AML-193 (cell line): ENCODE data around the gene SELENOW.
"Not testable (repeated sequence)": the region's sequence is repeated elsewhere in the genome, so short reads cannot be mapped to it uniquely, and the experiment has no call there.

Source experiments
- DNase-seq, 2 experiments: peaks; one replicate each; lab custom pipeline; 2025; lab: John Stamatoyannopoulos, UW

Gene SELENOW

DNA sequence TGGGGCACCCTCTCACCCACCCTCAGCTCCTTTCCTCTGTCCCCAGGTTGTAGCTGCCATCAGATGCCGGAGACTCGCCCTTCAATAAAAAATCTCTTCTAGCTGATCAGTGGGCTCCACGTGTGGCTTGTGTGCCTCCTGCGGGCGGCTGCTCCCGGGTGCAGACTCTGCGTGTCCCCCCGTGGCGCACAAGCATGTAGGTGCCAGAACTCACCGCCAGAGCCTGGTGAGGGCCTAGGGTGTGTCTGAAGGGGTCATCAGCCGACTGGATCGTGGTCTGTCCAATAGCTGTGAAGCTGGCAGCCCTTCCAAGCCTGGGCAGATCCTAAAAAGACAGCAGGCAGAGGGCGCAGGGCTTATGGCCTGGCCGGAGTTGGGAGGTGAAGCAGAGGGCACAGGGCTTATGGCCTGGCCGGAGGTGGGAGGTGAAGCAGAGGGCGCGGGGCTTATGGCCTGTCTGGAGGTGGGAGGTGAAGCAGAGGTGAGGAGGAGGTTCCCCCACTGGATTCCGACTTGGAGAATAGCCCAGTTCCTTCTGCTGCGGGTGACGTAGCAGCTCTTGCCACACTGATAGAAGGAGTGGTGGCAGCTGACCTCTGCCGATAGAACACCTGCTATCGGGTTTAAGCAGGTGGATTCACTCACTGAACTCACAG lies 21.4 kb upstream of the SELENOW start:
- DNase-seq, result no peak

DNA sequence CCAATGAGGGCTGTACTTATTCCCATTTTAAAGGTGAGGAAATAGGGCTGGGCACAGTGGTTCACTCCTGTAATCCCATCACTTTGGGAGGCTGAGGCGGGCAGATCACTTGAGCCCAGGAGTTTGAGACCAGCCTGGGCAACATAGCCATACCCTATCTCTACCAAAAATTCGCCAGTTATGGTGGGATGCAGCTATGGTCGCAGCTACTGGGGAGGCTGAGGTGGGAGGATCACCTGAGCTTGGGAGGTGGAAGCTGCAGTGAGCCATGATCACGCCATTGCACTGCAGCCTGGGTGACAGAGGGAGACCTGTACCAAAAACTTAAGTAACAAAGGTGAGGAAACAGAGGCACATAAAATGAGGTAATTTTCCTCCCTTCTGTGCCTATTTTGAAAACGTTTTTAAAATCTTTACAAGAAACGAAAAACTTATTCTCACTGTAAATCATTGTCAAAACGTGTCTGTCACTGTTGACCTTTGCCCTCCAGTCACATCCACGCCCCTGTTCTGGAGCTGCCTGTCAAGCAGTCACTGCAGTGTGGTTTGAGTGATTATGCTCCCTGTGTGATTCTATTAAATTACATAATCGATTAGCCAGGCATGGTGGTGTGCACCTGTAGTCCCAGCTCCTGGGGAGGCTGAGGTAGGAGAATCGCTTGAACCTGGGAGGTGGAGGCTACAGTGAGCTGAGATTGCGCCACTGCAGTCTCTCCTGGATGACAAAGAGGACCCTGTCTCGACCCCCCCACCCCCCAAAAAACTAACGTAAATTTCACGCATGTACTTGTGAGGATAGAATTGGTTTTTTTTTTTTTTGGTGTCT lies 20.7 kb upstream of the SELENOW start:
- DNase-seq, result no peak

DNA sequence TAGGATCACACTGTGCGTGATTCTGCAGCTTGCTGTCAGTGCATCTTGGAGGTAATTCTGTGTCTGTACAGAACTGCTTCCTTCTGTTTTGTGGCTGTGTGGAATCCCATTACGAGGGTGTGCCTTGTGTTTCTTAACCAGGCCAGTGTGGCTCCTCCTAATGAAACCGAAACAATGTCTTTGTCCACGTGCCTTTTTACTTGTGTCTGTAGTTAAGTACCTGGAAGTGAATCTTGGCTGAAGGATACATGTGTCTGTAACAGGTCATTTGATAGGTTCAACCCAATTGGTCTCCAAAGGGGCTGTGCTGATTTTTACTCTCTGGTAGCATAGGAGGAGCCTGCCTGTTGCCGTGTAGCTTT lies 20.1 kb upstream of the SELENOW start:
- no peak for DNase-seq

DNA sequence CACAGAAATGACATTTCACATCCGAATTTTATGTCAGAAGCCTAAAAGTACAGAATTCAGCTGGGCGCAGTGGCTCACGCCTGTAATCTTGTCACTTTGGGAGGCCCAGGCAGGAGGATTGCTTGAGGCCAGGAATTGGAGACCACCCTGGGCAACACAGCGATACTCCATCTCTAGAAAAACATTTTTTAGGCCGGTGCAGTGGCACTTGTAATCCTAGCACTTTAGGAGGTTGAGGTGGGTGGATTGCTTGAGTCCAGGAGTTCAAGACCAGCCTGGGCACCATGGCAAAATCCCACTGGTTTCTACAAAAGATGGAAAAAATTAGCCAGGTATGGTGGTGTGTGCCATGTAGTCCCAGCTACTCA lies 17.9 kb upstream of the SELENOW start:
- no peak for DNase-seq

DNA sequence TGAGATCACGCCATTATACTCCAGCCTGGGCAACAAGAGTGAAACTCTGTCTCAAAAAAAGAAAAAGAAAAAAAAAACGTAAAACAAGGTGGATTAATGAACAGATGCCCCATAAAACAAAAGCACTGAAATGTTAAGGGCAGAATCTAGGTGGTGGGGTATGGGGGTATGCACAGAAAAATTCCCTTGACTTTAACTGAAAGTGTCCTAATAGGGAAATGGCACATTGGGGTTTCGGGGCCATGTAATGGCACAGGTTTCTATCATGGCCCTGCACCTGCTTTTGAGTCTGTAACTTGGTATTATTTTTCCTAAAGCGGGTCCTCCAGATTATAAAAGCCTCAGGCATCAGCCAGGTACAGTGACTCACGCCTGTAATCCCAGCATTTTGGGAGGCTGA lies 16.9 kb upstream of the SELENOW start:
- DNase-seq, result no peak

DNA sequence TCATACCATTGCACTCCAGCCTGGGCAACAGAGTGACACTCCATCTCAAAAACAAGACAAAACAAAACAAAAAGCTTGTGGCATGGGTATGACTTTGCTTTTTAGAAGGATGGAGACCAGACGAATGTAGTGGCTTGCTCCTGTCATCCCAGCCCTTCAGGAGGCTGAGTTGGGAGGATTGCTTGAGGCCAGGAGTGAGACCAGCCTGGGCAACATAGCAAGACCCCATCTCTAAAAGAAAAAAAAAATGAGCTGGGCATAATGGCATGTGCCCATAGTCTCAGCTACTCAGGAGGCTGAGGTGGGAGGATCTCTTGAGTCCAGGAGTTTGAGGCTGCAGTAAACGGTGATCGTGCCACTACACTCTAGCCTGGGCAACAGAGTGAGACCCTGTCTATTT lies 16.4 kb upstream of the SELENOW start:
- DNase-seq, result no peak

DNA sequence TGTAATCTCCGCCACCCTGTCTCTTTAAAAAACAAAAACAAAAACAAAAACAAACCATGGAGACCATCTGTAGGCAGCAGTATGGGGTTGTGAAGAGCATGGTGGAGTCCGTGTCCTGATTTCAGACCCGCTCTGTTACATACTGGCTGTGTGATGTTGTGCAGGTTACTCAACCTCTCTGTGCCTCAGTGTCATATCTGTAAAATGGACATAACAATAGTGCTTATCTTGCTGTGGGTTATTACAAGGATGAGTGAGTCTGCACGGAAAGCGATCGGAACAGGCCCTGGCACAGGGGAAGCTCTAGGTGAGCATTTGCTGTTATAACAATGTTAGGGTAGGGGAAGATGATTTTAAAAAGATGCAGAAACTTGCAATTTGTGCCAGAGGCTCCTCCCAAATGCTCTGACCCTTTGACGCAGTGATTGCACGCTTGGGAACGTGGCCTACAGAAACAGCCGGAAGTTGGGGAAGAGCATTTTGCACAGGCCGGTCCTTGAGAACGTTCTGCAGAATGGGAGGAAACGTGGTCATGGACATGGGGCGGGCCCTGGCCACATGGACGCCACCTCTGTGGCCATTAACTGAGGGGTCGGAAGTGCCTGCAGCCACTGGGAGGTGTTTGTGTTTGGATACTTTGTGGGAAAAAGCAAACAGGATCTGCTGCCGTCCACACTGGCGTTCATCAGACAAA lies 15.7 kb upstream of the SELENOW start:
- no peak for DNase-seq

DNA sequence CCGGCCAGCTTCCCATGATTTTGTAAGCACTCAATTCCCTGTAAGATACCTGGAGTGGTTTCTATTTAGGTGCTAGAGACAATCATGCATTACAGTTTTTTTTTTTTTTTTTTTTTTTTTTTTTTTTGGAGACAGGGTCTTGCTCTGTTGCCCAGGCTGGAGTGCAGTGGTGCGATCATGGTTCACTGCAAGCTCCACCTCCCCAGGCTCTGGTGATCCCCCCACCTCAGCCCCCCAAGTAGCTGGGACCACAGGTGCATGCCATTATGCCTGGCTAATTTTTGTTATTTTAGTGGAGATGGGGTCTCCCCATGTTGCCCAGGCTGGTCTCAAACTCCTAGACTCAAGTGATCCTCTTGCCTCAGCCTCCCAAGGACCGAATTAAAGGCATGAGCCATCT lies 13.8 kb upstream of the SELENOW start:
- DNase-seq, result not testable (repeated sequence)

DNA sequence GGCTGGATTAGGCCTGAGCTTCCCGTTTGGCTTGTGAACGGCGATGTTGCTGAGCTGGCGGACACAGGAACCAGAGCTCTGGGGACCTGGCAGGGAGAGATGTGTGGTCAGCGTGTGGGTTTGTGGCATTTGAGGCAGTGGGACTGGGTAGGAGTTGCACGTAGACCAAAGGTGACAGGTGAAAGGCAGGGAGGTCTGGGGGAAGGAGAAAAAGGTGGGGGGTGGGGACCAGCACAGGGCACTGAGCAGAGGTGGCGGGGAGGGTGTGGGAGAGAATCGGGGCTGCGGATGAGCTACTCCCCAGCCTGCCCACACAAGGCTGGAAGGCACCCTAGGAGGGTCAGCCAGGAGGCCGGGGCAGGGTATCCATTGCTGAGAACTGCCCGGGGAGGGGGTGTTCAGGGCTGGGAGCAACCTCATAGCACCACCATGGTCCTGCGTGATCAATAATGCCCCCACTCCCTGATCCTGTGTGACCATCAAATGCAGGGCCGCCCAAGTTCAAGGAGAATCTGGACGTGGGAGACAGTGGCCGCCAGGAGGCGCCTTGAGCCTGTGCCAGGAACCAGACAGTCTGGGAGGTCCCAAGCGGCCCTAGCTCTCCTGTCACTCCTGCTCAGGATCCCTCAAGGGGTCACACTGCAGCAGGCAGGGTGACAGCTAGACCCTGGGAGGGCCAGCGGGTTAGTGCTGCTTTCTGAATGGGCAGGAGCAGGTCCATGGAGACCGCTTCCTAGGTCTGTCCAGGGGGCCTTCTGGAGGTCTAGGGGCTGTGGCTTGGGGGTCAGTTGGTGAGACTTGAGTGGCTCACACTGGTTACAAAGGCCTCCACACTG lies 12.8 kb upstream of the SELENOW start:
- DNase-seq, result peak; percentile 24

DNA sequence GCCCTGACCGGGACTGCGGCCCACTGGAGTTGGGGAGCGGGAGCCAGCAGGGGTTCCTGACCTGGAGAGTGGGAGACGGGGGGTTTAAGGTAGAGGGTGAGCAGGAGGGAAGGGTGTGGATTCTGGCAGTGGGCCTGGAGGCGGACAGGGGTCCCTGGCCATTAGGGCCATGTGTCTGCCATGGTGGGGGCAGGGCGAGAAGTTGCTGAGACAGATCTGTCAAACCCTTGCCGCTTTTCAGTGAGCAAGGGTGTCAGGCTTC lies 12.2 kb upstream of the SELENOW start:
- no peak for DNase-seq

DNA sequence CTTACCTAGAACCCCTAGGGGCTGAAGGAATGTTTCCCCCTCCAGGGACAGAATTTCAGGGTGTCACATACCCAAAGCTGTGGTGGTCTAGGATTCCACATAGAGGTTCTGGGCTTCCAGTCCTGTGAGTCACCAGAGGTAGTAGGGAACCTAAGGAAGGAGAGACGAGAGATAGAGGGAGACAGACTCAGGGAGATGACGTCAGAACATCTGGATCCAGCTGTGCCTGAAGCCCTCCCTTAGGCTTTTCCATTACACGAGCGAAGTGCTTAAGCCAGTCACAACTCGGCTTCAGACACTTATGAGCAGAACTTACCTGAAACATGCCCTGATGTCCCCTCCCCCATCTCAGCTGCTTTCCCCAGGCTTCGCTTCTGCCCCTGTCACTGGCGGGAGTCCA lies 11.8 kb upstream of the SELENOW start:
- no peak for DNase-seq

DNA sequence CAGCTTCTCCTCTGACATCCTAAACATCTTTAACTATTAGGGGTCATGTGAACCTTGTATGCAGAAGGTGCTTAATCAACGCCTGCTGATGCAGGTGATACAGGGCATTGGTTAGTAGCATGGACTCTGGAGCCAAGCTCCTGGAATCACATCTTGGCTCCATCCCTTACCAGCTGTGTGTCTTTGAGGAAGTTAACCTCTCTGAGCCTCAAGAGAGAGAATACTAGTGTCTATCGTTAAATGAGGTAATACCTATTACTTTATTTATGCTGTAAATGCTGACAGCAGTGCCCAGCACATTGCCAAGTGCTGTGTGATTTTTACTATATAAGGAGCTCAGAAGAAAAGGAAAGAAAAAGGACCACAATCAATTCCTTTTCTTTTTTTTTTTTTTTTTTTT lies 11.2 kb upstream of the SELENOW start:
- no peak for DNase-seq

DNA sequence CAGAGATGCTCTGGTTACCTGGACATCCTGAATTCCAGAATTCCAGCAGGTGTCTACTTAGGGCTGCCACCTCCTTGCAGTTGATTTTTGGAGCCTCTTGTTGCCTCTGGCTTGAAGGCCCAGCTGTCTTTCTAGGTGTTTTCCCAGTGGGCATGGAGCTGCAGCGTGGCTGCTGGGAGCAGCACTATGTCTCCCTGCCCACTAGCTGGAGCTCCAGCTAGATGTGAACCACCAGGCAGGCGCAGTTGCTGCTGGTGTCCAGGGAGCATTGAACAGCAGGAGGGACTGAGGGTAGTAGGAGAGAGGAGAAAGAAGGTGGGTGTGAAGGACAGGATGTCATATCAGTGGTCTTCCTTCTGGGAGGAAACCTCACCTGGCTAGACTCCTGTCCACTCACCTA lies 9.9 kb upstream of the SELENOW start:
- no peak for DNase-seq

DNA sequence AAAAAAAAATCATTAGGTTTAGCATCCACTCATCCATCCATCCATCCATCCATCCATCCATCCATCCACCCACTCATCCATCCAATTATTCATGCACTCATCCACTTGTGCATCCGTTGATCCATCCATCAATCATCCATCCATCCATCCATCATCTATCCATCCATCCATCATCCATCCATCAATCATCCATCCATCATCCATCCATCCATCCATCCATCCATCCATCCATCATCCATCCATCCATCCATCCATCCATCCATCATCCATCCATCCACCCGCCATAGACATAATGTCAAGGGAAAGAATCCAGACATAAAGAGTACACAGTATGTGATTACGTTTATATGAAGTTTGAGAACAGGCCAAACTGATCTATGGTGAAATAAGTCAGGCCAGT lies 9.0 kb upstream of the SELENOW start:
- DNase-seq, result no peak

DNA sequence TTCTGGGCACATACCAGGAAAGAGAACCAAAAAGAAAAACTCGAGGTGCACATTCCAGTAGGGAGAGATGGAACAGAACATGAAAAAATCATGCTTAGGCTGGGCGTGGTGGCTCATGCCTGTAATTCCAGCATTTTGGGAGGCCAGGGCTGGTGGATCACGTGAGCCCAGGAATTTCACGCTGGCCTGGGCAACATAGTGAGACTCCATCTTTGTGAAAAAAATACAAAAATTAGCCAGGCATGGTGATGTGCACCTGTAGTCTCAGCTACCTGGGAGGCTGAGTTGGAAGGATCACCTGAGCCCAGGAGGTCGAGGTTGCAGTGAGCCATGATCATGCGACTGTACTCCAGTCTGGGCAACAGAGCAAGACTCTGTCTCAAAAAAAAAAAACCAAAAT lies 7.2 kb upstream of the SELENOW start:
- not testable (repeated sequence) for DNase-seq

DNA sequence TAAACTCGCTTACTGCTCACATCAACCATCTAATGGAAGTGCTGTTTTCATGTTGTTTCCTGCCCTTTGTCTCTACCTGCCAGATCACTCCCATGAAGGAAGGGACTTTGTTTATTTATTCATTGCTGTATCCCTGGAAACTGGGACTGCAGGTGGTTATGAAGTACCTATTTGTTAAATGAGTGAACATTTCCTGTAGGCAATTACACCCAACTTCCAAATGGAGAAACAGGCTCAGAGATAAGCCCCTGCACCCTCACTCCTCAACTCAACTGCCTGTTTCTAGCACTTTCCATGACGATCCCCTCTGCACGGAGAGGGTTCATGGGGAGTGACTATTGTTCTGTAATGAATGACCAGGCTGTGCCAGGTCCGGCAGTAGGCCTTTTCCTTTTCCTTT lies 1.9 kb upstream of the SELENOW start:
- DNase-seq, result no peak

DNA sequence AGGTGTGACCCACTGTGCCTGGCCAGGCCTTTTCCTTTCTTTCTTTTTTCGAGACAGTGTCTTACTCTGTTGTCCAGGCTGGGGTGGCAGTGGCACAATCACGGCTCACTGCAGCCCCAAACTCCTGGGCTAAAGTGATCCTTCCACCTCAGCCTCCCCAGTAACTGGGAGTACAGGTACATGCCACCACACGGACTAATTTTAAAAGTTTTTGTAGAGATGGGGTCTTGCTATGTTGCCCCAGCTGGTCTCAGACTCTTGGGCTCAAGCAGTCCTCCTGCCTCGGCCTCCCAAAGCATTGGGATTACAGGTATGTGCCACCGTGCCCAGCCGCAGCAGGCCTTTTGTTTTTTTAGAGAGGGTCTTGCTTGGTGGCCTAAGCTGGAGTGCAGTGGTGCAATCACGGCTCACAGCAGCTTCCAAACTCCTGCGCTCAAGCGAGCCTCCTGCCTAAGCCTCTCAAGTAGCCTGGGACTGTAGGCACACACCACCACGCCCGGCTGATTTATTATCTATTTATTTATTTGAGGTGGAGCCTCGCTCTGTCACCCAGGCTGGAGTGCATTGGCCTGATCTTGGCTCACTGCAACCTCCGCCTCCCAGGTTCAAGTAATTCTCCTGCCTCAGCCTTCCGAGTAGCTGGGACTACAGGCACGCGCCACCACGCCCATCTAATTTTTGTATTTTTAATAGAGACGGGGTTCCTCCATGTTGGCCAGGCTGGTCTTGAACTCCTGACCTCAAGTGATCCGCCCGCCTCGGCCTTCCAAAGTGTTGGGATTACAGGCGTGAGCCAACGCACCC lies 1.1 kb upstream of the SELENOW start:
- not testable (repeated sequence) for DNase-seq

DNA sequence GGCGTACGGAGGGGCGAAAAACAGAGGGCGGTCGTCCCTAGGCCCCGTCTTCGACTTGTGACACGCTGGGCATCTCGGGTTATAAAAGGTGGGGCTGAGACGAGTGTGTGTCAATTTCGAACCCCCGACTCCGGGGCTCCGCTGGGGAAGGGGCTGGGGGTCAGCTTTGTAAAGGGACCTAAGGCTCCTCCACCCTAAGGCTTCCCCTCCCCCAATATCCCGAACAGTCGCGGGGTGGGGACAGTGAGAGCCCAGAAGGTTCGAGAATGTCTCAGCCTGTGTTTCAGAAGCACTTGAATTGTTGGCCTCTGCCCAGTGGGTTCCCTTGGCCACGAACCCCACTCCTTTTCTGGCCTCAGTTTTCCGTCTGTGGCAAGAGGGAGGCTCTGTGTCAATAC lies 450 bp downstream of the SELENOW start:
- DNase-seq, result no peak

DNA sequence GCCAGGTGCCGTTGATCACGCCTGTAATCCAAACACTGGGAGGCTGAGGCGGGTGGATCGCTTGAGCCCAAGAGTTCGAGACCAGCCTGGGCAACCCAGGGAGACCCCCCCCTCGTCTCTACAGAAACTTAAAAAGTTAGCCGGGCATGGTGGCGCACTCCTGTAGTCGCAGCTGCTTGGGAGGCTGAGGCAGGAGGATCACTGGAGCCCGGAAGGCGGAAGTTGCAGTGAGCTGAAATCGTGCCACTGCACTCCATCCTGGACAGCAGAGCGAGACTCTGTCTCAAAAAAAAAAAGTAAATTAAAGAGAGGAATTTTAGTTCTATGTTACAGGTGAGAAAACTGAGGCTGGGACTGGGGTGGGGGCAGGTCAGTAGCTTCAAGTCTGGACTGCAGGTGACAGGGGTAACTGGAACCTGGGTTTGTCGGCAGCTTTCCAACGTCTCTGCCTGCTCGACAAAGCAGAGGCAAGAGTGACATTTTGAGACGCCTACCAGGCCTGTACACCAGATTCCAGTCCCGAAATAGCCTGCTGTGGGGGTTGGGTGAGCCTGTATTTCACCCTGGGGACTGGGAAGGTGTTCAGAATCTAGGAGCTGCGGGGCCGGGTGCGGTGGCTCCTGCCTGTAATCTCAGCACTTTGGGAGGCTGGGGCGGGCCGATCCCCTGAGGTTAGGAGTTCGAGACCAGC lies 1.2 kb downstream of the SELENOW start:
- no peak for DNase-seq

DNA sequence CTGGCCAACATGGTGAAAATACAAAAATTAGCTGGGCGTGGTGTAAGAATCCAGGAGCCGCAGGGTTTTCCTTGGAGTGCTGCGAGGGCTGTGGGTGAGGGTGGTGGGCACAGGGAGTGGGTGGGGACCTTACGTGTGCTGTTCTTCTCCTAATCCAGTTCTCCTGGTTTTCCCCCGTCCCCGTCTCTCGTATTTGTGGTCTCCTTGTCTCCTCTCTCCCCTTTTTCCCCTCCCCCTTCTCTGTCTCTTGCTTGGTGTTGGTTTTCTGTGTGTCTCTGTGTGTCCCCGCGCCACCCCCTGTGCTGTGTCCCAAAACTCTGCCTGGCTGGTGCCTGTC lies 1.7 kb downstream of the SELENOW start:
- DNase-seq, result no peak

DNA sequence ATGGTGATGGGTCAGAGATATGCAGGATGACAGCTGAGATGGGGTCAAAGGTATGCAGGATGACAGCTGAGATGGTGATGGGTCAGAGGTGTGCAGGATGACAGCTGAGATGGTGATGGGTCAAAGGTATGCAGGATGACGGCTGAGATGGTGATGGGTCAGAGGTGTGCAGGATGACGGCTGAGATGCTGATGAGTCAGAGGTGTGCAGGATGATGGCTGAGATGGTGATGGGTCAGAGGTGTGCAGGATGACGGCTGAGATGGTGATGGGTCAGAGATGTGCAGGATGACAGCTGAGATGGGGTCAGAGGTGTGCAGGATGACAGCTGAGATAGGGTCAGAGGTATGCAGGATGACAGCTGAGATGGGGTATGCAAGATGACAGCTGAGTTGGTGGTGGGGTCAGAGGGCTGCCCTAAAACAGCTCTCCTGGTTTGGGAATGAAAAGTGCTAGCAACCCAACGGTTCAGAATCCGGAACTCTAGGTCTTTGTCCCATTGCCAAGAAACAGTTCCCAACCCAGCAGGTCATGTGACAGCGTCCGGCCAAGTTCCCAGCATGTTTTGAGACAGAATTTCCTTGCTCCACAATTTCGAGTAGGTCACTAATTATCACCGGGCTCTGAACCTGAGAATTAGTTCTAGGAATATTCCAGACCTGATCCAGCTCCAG lies 3.2 kb downstream of the SELENOW start:
- DNase-seq, result no peak
